ENCODE data around the gene CTDP1. TPM values are rescaled to one million over a fixed set of nuclear protein-coding genes. Genes with fewer than 3 reads are reported as not detected.
A peak's percentile ranks its signal among the peaks of the same experiment; 100 is the strongest.
"Not testable (repeated sequence)": the region's sequence is repeated elsewhere in the genome, so short reads cannot be mapped to it uniquely, and the experiment has no call there.

CTDP1 gene
- total and polyA plus RNA-seq, 2 experiments from 2014 or later: 23.3 to 30.2 TPM

DNA sequence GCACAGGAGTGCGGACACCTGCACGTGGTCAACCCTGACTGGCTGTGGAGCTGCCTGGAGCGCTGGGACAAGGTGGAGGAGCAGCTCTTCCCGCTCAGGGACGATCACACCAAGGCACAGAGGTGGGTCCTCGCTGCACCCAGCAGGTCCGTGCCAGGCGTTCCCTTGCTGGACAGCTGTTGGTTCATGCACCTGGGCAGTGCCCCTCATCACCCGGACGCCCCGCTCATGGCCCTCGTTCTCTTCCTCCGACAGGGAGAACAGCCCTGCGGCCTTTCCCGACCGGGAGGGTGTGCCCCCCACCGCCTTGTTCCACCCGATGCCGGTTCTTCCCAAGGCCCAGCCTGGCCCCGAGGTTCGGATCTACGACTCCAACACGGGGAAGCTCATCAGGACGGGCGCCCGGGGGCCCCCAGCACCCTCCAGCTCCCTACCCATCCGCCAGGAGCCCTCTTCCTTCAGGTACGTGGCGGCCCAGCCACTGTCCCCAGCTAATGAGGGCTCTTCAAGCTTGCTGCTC, 38.0 kb downstream of the CTDP1 start:
- DNase-seq (ENCODE audit: low read depth in 1 of 2, low spot score in 1 of 2): no peak
- TF ChIP-seq, protein P1, sequence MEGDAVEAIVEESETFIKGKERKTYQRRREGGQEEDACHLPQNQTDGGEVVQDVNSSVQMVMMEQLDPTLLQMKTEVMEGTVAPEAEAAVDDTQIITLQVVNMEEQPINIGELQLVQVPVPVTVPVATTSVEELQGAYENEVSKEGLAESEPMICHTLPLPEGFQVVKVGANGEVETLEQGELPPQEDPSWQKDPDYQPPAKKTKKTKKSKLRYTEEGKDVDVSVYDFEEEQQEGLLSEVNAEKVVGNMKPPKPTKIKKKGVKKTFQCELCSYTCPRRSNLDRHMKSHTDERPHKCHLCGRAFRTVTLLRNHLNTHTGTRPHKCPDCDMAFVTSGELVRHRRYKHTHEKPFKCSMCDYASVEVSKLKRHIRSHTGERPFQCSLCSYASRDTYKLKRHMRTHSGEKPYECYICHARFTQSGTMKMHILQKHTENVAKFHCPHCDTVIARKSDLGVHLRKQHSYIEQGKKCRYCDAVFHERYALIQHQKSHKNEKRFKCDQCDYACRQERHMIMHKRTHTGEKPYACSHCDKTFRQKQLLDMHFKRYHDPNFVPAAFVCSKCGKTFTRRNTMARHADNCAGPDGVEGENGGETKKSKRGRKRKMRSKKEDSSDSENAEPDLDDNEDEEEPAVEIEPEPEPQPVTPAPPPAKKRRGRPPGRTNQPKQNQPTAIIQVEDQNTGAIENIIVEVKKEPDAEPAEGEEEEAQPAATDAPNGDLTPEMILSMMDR (IDR thresholded peaks at IDR 0.05; ENCODE audit: low read depth, low read length): no peak
- H3K27ac ChIP-seq: no peak overlapping the region
- no peaks in the 10 kb centered on the region for H3K4me1 ChIP-seq (ENCODE audit: low read depth)
- H3K9me3 ChIP-seq (ENCODE audit: low read depth): no peaks in the 10 kb centered on the region
- no peaks in the 10 kb centered on the region for H3K27me3 ChIP-seq
- peaks cover 12% of the 10 kb centered on the region for H3K36me3 ChIP-seq
- no peak overlapping the region for H3K4me3 ChIP-seq

DNA sequence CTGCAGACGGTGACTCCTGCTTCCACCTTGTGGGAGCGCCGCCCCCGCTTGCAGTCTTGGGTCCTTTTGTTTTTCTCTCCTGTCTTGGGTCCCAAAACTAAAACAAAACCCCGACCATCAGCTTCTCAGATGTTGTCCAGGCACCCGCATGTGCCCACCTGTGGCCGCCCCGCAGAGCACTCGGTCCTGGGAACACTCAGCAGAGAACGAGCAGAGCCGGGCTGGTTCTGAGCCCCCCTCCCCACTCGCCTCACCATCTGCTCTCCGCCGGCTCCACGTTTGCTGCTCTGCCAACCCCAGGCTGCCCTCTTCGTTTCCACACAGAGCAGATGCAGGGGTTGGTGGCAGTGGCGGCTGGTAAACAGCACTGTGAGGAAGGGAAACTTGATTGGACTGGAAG, 38.5 kb downstream of the CTDP1 start:
- Histone ChIP-seq H3K9me3 (ENCODE audit: low read depth) (no peaks in the 10 kb centered on the region), H3K27me3 (no peaks in the 10 kb centered on the region), H3K4me3 (no peak overlapping the region), H3K36me3 (peaks cover 8% of the 10 kb centered on the region), H3K4me1 (ENCODE audit: low read depth) (no peaks in the 10 kb centered on the region), H3K27ac (no peak overlapping the region)
- no peak for DNase-seq (ENCODE audit: low read depth in 1 of 2, low spot score in 1 of 2)
- TF ChIP-seq, protein P1 (IDR thresholded peaks at IDR 0.05; ENCODE audit: low read depth, low read length): no peak

DNA sequence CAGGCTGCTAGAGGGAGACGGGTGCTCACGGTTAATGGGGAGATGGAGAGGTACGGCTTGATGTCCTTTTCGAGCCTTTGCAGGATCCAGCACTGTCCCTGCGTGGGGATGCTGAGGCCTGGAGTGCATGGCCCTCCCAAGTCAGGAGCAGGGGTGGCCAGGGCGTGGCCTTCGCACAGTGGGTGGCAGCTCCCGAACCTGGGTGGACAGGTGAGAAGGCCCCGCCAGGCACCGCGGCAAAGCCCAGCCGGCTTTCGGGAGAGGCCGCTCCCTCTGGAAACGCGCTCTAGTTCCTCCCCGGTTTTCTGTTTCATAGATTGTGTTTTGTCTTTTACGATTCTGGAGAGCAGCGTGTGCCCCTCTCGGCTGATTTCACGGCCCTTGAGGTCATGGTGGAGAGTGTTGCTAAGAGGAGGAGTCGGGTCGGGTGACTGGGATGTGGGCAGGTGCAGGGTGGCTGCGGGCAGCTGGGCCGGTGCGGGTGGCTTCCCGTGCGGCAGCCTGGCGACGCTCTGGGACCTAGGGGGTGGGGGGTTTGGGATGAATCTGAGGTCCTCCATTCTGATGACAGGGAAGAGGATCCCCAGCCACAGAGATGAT, 39.4 kb downstream of the CTDP1 start:
- Histone ChIP-seq H3K36me3 (peaks cover 8% of the 10 kb centered on the region), H3K27ac (no peak overlapping the region), H3K27me3 (no peaks in the 10 kb centered on the region), H3K4me3 (no peak overlapping the region), H3K4me1 (ENCODE audit: low read depth) (no peaks in the 10 kb centered on the region), H3K9me3 (ENCODE audit: low read depth) (no peaks in the 10 kb centered on the region)
- TF ChIP-seq, protein P1 (IDR thresholded peaks at IDR 0.05; ENCODE audit: low read depth, low read length): no peak
- DNase-seq (ENCODE audit: low read depth in 1 of 2, low spot score in 1 of 2): no peak

DNA sequence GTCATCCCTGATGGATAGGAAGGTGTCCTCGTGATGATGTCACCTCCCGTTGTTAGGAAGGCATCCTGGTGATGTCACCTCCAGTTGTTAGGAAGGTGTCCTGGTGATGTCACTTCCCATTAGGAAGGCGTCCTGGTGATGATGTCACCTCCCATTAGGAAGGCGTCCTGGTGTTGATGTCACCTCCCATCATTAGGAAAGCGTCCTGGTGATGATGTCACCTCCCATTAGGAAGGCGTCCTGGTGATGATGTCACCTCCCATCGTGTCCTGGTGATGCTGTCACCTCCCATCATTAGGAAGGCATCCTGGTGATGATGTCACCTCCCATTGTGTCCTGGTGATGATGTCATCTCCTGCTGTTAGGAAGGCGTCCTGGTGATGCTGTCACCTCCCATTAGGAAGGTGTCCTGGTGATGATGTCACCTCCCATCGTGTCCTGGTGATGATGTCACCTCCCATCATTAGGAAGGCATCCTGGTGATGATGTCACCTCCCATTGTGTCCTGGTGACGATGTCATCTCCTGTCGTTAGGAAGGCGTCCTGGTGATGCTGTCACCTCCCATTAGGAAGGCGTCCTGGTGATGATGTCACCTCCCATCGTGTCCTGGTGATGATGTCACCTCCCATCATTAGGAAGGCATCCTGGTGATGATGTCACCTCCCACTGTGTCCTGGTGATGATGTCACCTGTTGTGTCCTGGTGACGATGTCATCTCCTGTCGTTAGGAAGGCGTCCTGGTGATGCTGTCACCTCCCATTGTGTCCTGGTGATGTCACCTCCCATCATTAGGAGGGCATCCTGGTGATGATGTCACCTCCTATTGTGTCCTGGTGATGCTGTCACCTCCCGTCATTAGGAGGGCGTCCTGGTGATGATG, 40.1 kb downstream of the CTDP1 start:
- not testable (repeated sequence) for H3K9me3 ChIP-seq (ENCODE audit: low read depth); H3K4me3 ChIP-seq; H3K27me3 ChIP-seq; H3K36me3 ChIP-seq; H3K4me1 ChIP-seq (ENCODE audit: low read depth); H3K27ac ChIP-seq
- peak in 1 of 2 donors; percentile 2 for DNase-seq (ENCODE audit: low read depth in 1 of 2, low spot score in 1 of 2)

DNA sequence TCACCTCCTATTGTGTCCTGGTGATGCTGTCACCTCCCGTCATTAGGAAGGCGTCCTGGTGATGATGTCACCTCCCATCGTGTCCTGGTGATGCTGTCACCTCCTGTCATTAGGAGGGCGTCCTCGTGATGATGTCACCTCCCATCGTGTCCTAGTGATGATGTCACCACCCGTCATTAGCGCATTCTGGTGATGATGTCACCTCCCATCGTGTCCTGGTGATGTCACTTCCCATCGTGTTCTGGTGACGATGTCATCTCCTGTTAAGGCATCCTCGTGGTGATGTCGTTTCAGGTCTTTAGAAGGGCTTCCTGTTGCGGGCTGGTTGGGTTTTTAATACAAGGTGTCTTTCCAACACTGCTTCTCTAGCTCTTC, 40.7 kb downstream of the CTDP1 start:
- Histone ChIP-seq H3K4me3 (no peak overlapping the region), H3K27ac (no peak overlapping the region), H3K9me3 (ENCODE audit: low read depth) (no peaks in the 10 kb centered on the region), H3K27me3 (no peaks in the 10 kb centered on the region), H3K4me1 (ENCODE audit: low read depth) (no peaks in the 10 kb centered on the region), H3K36me3 (peaks cover 8% of the 10 kb centered on the region)
- TF ChIP-seq, protein P1 (IDR thresholded peaks at IDR 0.05; ENCODE audit: low read depth, low read length): no peak
- peak in 1 of 2 donors; percentile 3 for DNase-seq (ENCODE audit: low read depth in 1 of 2, low spot score in 1 of 2)

DNA sequence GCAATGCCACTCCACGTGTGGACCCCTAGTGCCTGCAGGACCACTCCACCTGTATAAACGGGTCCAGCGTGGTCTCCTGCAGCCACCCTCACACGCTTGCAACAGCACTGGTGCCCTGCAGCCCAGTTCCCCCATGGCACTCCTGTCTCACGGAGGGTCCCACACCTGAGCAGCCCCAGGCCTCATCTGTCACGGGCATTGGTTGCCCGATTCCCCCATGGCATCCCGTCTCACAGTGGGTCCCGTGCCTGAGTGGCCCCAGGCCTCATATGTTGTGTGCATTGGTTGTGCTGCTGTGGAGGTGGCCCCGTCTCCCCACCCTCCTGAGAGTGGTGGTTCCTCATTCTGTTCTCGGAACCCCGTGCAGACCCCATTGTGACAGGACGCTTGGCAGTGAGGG, 43.4 kb downstream of the CTDP1 start:
- H3K4me3 ChIP-seq: no peak overlapping the region
- TF ChIP-seq, protein P1 (IDR thresholded peaks at IDR 0.05; ENCODE audit: low read depth, low read length): no peak
- H3K36me3 ChIP-seq: peaks cover 5% of the 10 kb centered on the region
- no peaks in the 10 kb centered on the region for H3K9me3 ChIP-seq (ENCODE audit: low read depth)
- no peaks in the 10 kb centered on the region for H3K4me1 ChIP-seq (ENCODE audit: low read depth)
- no peak overlapping the region for H3K27ac ChIP-seq
- DNase-seq (ENCODE audit: low read depth in 1 of 2, low spot score in 1 of 2): no peak
- H3K27me3 ChIP-seq: no peaks in the 10 kb centered on the region
